Psoas muscle (tissue), 8 donors: ENCODE measurements around the gene DLGAP1. TPM values are rescaled to one million over a fixed set of nuclear protein-coding genes. Genes with fewer than 3 reads are reported as not detected.

Experiments
- ATAC-seq, 4 donors: fragments of 200-7000 bp; cut with Tn5 transposase; one replicate each; pipeline ENCODE4 v1.9.1; 2020; ENCODE audit warnings: moderate library complexity in 3 of 4, mild to moderate bottlenecking in 2 of 4
- DNase-seq, 2 donors: peaks; one replicate each; pipeline ENCODE4 v3.0.0-alpha.2; 2020
- H3K27ac ChIP-seq: fragments of 200-600 bp; one replicate; pipeline ENCODE4 v1.8.0; 2022
- H3K27me3 ChIP-seq, 3 donors: fragments of 200-600 bp in 1 of 3; one replicate each; pipeline versions ENCODE4 v1.6.1 to v1.8.0; 2013 to 2022; ENCODE audit warnings: low read length in 2 of 3, mild to moderate bottlenecking in 2 of 3, moderate library complexity in 1 of 3; ENCODE audit not compliant: insufficient read depth in 3 of 3
- H3K36me3 ChIP-seq, 2 donors: fragments of 200-600 bp in 1 of 2; one replicate each; pipeline versions ENCODE4 v1.6.1 to v1.8.0; 2013 to 2022; ENCODE audit warnings: low read depth in 1 of 2, mild to moderate bottlenecking in 1 of 2, moderate library complexity in 1 of 2; ENCODE audit not compliant: insufficient read depth in 1 of 2
- H3K4me1 ChIP-seq: fragments of 200-600 bp; one replicate; pipeline ENCODE4 v1.8.0; 2022
- H3K4me3 ChIP-seq: fragments of 200-600 bp; one replicate; pipeline ENCODE4 v1.8.0; 2022; ENCODE audit warnings: mild to moderate bottlenecking
- H3K9me3 ChIP-seq: fragments of 200-600 bp; one replicate; pipeline ENCODE4 v1.8.0; 2022
- WGBS, 3 donors: extraction: QIAGEN DNeasy Blood & Tissue Kit; methylation state at CpG; one replicate each; pipeline versions ENCODE4 v1.1.6 to v1.1.7; 2013; 5-methylcytosine and 5-hydroxymethylcytosine counted together
- intact Hi-C, 2 donors: fragments of 100-400 bp; cut with DNase I; formaldehyde crosslinking; loops; one replicate each; pipeline versions ENCODE4 v1.11.0 to v1.14.2; 2022
- polyA plus RNA-seq, 3 donors: library from polyadenylated mRNA; stranded (reverse); fragments of 200-250 nt; gene quantifications; one replicate each; pipeline ENCODE4 v1.2.3, GENCODE V29; 2013
- total RNA-seq, 4 donors: library from RNA; stranded (reverse); fragmentation: NEBNext Ultra II Directional in 2 of 4; extraction: Animal tissue kit (Norgen Biotek cat#: 25700) in 2 of 4; gene quantifications; one replicate each; pipeline versions ENCODE4 v1.2.1 to v1.2.4, GENCODE V29; 2021 to 2023
- TF ChIP-seq, protein P1 (sequence below): fragments of 200-600 bp; IDR thresholded peaks from one replicate; pipeline ENCODE4 v1.8.0; 2022; ENCODE audit warnings: antibody characterized with exemption
- donor health status: healthy with polysubstance abuse.
- donor health status: DM: no; HTN: no; CAD: no; lungs with moderate emphysema.
- donor health status: Bipolar disorder and iron deficiency.
- donor health status: healthy.
- donor health status: DM: yes; HTN: yes; CAD: no.
- donor health status: DM: no; HTN: no; CAD: no.
- donor health status: DM: no; HTN: no; CAD: no.
- donor health status: DM: yes; HTN: yes; CAD: no.

DLGAP1 gene
- total and polyA plus RNA-seq, 7 donors, result 0.09 to 0.26 (median 0.16) TPM; not detected in 1

DNA sequence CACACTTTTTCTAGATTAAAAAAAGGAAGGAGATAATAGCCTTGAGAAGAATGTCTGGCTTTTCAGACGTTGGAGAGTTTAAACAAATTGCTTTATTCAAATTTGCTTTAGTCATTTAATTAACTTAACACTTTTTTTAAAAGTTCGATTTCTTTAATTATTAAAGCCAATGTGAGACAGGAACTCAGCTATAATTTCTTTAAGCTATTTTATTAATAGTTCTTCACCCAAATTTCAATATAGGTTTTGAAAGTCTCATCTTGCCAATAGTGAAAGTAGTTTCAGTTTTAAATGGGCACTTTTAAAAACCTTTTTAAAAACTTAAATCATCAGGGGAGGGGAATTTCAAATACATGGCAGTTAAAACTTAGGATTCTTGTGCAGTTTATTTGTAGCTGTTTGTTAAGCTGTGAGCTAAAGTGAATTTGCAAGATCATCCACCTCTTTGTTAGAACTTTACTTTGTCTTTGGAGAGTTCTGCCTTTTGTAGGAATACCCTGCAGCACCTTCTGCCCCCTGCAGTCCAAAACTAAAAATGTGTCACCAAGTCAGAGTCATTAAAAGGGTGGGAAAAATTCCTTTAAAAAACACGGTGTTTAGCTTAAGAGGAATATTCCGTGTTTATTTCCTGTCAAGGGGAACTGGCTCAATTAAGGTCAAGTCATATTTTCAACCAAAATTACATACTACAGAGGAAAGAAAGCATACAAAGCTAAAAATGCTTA is 1000.6 kb downstream of the DLGAP1 start:
- no peak for ATAC-seq
- H3K27me3 ChIP-seq, result no peaks in the 10 kb centered on the region
- peaks cover 32% of the 10 kb centered on the region for H3K4me1 ChIP-seq
- intact Hi-C loops, result loop anchor here (2.0 to 5.0 kb wide), 4 partner anchors 73 to 192 kb away; partner anchors contain the start of gene MYL12B (in 1 of the 2)
- WGBS, 3 donors, result 1 to 3% (median 2%) methylated on average over 4 of the region's 4 CpGs
- TF ChIP-seq, protein P1, sequence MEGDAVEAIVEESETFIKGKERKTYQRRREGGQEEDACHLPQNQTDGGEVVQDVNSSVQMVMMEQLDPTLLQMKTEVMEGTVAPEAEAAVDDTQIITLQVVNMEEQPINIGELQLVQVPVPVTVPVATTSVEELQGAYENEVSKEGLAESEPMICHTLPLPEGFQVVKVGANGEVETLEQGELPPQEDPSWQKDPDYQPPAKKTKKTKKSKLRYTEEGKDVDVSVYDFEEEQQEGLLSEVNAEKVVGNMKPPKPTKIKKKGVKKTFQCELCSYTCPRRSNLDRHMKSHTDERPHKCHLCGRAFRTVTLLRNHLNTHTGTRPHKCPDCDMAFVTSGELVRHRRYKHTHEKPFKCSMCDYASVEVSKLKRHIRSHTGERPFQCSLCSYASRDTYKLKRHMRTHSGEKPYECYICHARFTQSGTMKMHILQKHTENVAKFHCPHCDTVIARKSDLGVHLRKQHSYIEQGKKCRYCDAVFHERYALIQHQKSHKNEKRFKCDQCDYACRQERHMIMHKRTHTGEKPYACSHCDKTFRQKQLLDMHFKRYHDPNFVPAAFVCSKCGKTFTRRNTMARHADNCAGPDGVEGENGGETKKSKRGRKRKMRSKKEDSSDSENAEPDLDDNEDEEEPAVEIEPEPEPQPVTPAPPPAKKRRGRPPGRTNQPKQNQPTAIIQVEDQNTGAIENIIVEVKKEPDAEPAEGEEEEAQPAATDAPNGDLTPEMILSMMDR, result peak; percentile 68
- H3K36me3 ChIP-seq, result peaks cover 15 to 40% of the 10 kb centered on the region in 2 donors
- peak overlapping the region; percentile 97 for H3K4me3 ChIP-seq
- H3K27ac ChIP-seq, result peak overlapping the region; percentile 100
- no peaks in the 10 kb centered on the region for H3K9me3 ChIP-seq
- DNase-seq, result no peak

DNA sequence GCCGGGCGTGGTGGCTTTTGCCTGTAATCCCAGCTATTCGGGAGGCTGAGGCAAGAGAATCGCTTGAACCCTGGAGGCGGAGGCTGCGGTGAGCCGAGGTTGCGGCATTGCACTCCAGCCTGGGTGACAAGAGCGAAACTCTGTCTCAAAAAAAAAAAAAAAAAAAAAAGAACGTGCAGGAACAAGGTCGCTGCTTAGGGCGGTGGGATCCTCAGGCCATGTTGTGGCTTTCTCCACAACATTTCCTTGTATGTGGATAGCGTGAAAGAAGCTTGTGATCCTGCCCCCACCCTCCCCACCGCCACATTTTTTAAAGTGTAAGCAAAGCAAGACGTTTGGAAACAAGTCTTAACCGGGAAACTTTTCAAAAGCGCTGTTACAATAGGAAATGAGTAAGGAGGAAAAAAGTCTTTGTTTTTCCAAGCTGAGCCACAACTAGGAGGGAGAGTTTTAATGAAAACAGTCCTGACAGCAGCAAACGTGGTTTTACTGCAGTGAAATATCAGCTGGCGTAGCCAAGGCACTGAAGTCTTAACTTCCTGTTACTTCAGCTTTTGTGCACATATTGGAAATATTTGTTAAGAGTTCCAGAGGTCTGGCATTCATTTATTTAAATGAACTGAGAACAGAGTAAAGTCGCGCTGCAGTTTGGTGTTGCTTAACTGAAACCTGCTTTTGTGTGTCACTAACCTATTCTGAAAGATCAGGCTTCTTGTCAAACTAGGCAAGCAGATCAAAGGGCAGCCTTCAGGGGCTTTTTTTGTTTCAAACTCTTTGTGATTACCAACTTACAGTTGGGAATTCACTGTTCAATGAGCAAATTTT is 1001.4 kb downstream of the DLGAP1 start:
- Histone ChIP-seq H3K27ac (peak overlapping the region; percentile 100), H3K9me3 (no peaks in the 10 kb centered on the region), H3K27me3 (no peaks in the 10 kb centered on the region), H3K36me3 (peaks cover 15 to 32% of the 10 kb centered on the region in 2 donors), H3K4me3 (peak overlapping the region; percentile 97), H3K4me1 (peaks cover 32% of the 10 kb centered on the region)
- WGBS, 3 donors, result 10 to 14% (median 13%) methylated on average over 21 of the region's 21 CpGs
- TF ChIP-seq, protein P1, result no peak
- ATAC-seq (no peak), DNase-seq (peak; percentile 53 to 56)
- intact Hi-C loops, result loop anchor here (2.0 to 5.0 kb wide), 4 partner anchors 171 to 213 kb away; partner anchors contain the start of gene MYL12B (in 1 of the 2)

- Histone ChIP-seq H3K27ac (peak overlapping the region; percentile 100), H3K27me3 (no peaks in the 10 kb centered on the region), H3K4me3 (peak overlapping the region; percentile 97), H3K9me3 (no peaks in the 10 kb centered on the region), H3K4me1 (peaks cover 32% of the 10 kb centered on the region), H3K36me3 (peaks cover 15 to 24% of the 10 kb centered on the region in 2 donors)
- ATAC-seq (no peak), DNase-seq (no peak)
- TF ChIP-seq, protein P1, result no peak
- WGBS, 3 donors, result 41 to 52% (median 44%) methylated on average over 17 of the region's 17 CpGs
- intact Hi-C loops, result loop anchor here in 1 of 2 donors (2.0 to 5.0 kb wide), 2 partner anchors 191 to 214 kb away; partner anchors contain the start of gene MYL12B
Measured at GRCh38 chr18:3452750-3453539, 1002.2 kb downstream of the DLGAP1 start.

- DNase-seq (peak; percentile 42 to 65), ATAC-seq (no peak)
- no peaks in the 10 kb centered on the region for H3K9me3 ChIP-seq
- peaks cover 11 to 16% of the 10 kb centered on the region in 2 donors for H3K36me3 ChIP-seq
- H3K4me3 ChIP-seq, result peak overlapping the region; percentile 97
- H3K4me1 ChIP-seq, result peaks cover 33% of the 10 kb centered on the region
- intact Hi-C loops, result loop anchor here in 1 of 2 donors (2.0 to 5.0 kb wide), 2 partner anchors 190 to 215 kb away; partner anchors contain the start of gene MYL12B
- H3K27ac ChIP-seq, result peak overlapping the region; percentile 100
- WGBS, 3 donors, result 0 to 2% (median 1%) methylated on average over 47 to 53 of the region's 53 CpGs
- TF ChIP-seq, protein P1, result no peak
- H3K27me3 ChIP-seq, result no peaks in the 10 kb centered on the region
Measured at GRCh38 chr18:3451989-3452749, 1002.9 kb downstream of the DLGAP1 start.
